HEK293 (cell line): ENCODE results near the gene NRL.
"Not testable (repeated sequence)": the region's sequence is repeated elsewhere in the genome, so short reads cannot be mapped to it uniquely, and the experiment has no call there.

ENCODE experiments used
- CTCF ChIA-PET: fragments of 350-600 bp; formaldehyde crosslinking; extraction: SDS; loops from one replicate; lab custom pipeline; 2021; ENCODE audit warnings: antibody characterized with exemption; lab: Yijun Ruan, JAX
- POLR2A ChIA-PET: fragments of 300-600 bp; formaldehyde crosslinking; extraction: SDS; loops from one replicate; lab custom pipeline; 2020; ENCODE audit warnings: antibody characterized with exemption, inconsistent platforms; lab: Yijun Ruan, JAX
- H3K27ac ChIP-seq: fragments of 200-500 bp; sonication (Bioruptor generic); 2 replicates; pipeline ENCODE4 v1.5.1; 2014; ENCODE audit warnings: low read depth, low read length, control low read depth, inconsistent platforms; ENCODE audit errors: extremely low read depth
- H3K36me3 ChIP-seq, 2 experiments: fragments of 200-500 bp in 1 of 2; sonication (Bioruptor generic) in 1 of 2; 1 replicate in 1 of 2; 2 replicates in 1 of 2; pipeline ENCODE4 v1.5.1; 2014 to 2017; ENCODE audit warnings: inconsistent platforms in 2 of 2, low read length in 2 of 2; ENCODE audit not compliant: control insufficient read depth in 2 of 2, insufficient read depth in 1 of 2
- H3K4me1 ChIP-seq: fragments of 200-500 bp; sonication (Bioruptor generic); 2 replicates; pipeline ENCODE4 v1.5.1; 2014; ENCODE audit warnings: mild to moderate bottlenecking, low read length, inconsistent platforms; ENCODE audit not compliant: control insufficient read depth, insufficient read depth
- H3K4me3 ChIP-seq: 2 replicates; pipeline ENCODE4 v1.5.1; 2011; ENCODE audit warnings: low read depth, mild to moderate bottlenecking, control low read depth, low read length, moderate library complexity
- H3K9me3 ChIP-seq: fragments of 200-500 bp; sonication (Bioruptor generic); 2 replicates; pipeline ENCODE4 v1.5.1; 2014; ENCODE audit warnings: low read depth, low read length, inconsistent platforms; ENCODE audit not compliant: control insufficient read depth, insufficient read depth
- HOXA7 ChIP-seq: sonication (generic); formaldehyde crosslinking; IDR thresholded peaks from 2 replicates; pipeline ENCODE4 v1.8.1; 2022; ENCODE audit warnings: missing genetic modification reagents, borderline replicate concordance
- PBX3 ChIP-seq: sonication (generic); formaldehyde crosslinking; IDR thresholded peaks from 2 replicates; pipeline ENCODE4 v1.8.1; 2022; ENCODE audit warnings: mild to moderate bottlenecking, moderate library complexity, missing genetic modification reagents
- SCRT2 ChIP-seq: fragments of 450-650 bp; formaldehyde crosslinking; IDR thresholded peaks from 2 replicates; pipeline ENCODE4 v1.5.1; 2016; ENCODE audit warnings: missing biosample characterization, missing genetic modification characterization
- SETDB1 ChIP-seq: IDR thresholded peaks from one replicate; pipeline ENCODE4 v1.6.1; 2017; ENCODE audit warnings: mild to moderate bottlenecking, low read length, moderate library complexity, mixed read lengths; ENCODE audit not compliant: insufficient read length
- YY1 ChIP-seq: fragments of 450-650 bp; formaldehyde crosslinking; IDR thresholded peaks from 2 replicates; pipeline ENCODE4 v1.5.1; 2018; ENCODE audit warnings: missing biosample characterization, missing genetic modification characterization
- ZBTB7A ChIP-seq: fragments of 450-650 bp; formaldehyde crosslinking; IDR thresholded peaks from 2 replicates; pipeline ENCODE4 v1.5.1; 2016; ENCODE audit warnings: low read depth, missing biosample characterization, missing genetic modification characterization
- ZNF114 ChIP-seq: fragments of 450-650 bp; formaldehyde crosslinking; IDR thresholded peaks from 2 replicates; pipeline ENCODE4 v1.5.0; 2017; ENCODE audit warnings: missing biosample characterization, missing genetic modification characterization
- ZNF148 ChIP-seq: fragments of 450-650 bp; formaldehyde crosslinking; IDR thresholded peaks from 2 replicates; pipeline ENCODE4 v1.5.0; 2017; ENCODE audit warnings: missing biosample characterization, missing genetic modification characterization, borderline replicate concordance
- ZNF18 ChIP-seq: fragments of 450-650 bp; formaldehyde crosslinking; IDR thresholded peaks from 2 replicates; pipeline ENCODE4 v1.5.1; 2016; ENCODE audit warnings: missing biosample characterization, missing genetic modification characterization
- ZNF211 ChIP-seq: fragments of 450-650 bp; formaldehyde crosslinking; IDR thresholded peaks from 2 replicates; pipeline ENCODE4 v1.5.1; 2016; ENCODE audit warnings: low read depth, missing biosample characterization, missing genetic modification characterization
- ZNF214 ChIP-seq: fragments of 450-650 bp; formaldehyde crosslinking; IDR thresholded peaks from 2 replicates; pipeline ENCODE4 v1.5.1; 2017; ENCODE audit warnings: missing biosample characterization, mild to moderate bottlenecking, missing genetic modification characterization, borderline replicate concordance
- ZNF311 ChIP-seq: fragments of 450-650 bp; formaldehyde crosslinking; IDR thresholded peaks from 2 replicates; pipeline ENCODE4 v1.5.1; 2017; ENCODE audit warnings: missing biosample characterization, missing genetic modification characterization, borderline replicate concordance
- ZNF518A ChIP-seq: fragments of 450-650 bp; formaldehyde crosslinking; conservative IDR thresholded peaks from 2 replicates; pipeline ENCODE4 v1.5.1; 2016; ENCODE audit warnings: low read depth, missing biosample characterization, missing genetic modification characterization
- ZNF544 ChIP-seq: fragments of 450-650 bp; formaldehyde crosslinking; IDR thresholded peaks from 2 replicates; pipeline ENCODE4 v1.5.0; 2017; ENCODE audit warnings: missing biosample characterization, missing genetic modification characterization
- ZNF629 ChIP-seq: fragments of 450-650 bp; formaldehyde crosslinking; IDR thresholded peaks from 2 replicates; pipeline ENCODE4 v1.5.1; 2017; ENCODE audit warnings: missing biosample characterization, missing genetic modification characterization
- ZNF670 ChIP-seq: fragments of 450-650 bp; formaldehyde crosslinking; IDR thresholded peaks from 2 replicates; pipeline ENCODE4 v1.5.1; 2016; ENCODE audit warnings: missing biosample characterization, missing genetic modification characterization, low read depth
- ZNF791 ChIP-seq: fragments of 450-650 bp; formaldehyde crosslinking; IDR thresholded peaks from 2 replicates; pipeline ENCODE4 v1.5.1; 2016; ENCODE audit warnings: missing biosample characterization, missing genetic modification characterization
- ZSCAN16 ChIP-seq: fragments of 450-650 bp; formaldehyde crosslinking; IDR thresholded peaks from 2 replicates; pipeline ENCODE4 v1.5.1; 2016; ENCODE audit warnings: missing biosample characterization, missing genetic modification characterization

NRL gene

GRCh38 chr14:24051176-24051788 is 63.5 kb downstream of the NRL start (continued):
- 0 out of 2 replicates have a peak, but pooled peaks have one; percentile 7 for TF ChIP-seq ZNF211 (tag by site-specific recombination)

- H3K4me3 ChIP-seq, H3K4me1 ChIP-seq, POLR2A ChIA-PET, H3K9me3 ChIP-seq, H3K27ac ChIP-seq, H3K36me3 ChIP-seq: not testable (repeated sequence)
- CTCF ChIA-PET, result interaction anchor here (1.3 to 3.2 kb wide), 2 partner anchors 40 to 58 kb away, joined by 8 to 12 read pairs; no protein-coding TSS in a partner anchor
These were observed 64.0 kb downstream of the NRL start for GRCh38 chr14:24050753-24051152.

GRCh38 chr14:24049002-24049401 is 65.7 kb downstream of the NRL start:
- not testable (repeated sequence) for H3K36me3 ChIP-seq, H3K4me1 ChIP-seq
- CTCF ChIA-PET, result interaction anchor here (0.7 kb wide), 1 partner anchor 29 kb away, joined by 3 read pairs; no protein-coding TSS in a partner anchor

GRCh38 chr14:24042746-24043145 is 72.0 kb downstream of the NRL start:
- H3K36me3 ChIP-seq, result no peaks in the 10 kb centered on the region
- no peaks in the 10 kb centered on the region for H3K9me3 ChIP-seq
- H3K4me3 ChIP-seq, result no peak overlapping the region
- ChIA-PET POLR2A (no interaction called here), CTCF (interaction anchor here (0.7 to 1.8 kb wide), 4 partner anchors 12 to 66 kb away, joined by 3 to 8 read pairs (median 3); no protein-coding TSS in a partner anchor)
- no peaks in the 10 kb centered on the region for H3K4me1 ChIP-seq
- no peak overlapping the region for H3K27ac ChIP-seq
- TF ChIP-seq ZNF214 (tag by site-specific recombination) (no peak), SETDB1 (no peak), ZNF148 (tag by site-specific recombination) (no peak), ZNF670 (tag by site-specific recombination) (no peak), ZNF518A (no peak), ZNF311 (tag by site-specific recombination) (no peak), ZNF18 (tag by site-specific recombination) (no peak), ZNF791 (tag by site-specific recombination) (no peak), ZNF544 (tag by site-specific recombination) (no peak), YY1 (tag by site-specific recombination) (no peak), SCRT2 (tag by site-specific recombination) (no peak), ZSCAN16 (tag by site-specific recombination) (no peak), ZBTB7A (tag by site-specific recombination) (no peak), PBX3 (CRISPR knock-in tag) (no peak), ZNF629 (tag by site-specific recombination) (no peak), HOXA7 (no peak), ZNF114 (tag by site-specific recombination) (no peak)

More at GRCh38 chr14:24049002-24049401, 65.7 kb downstream of the NRL start:
- POLR2A ChIA-PET, H3K27ac ChIP-seq, H3K9me3 ChIP-seq, H3K4me3 ChIP-seq: not testable (repeated sequence)
